ENCODE results near the gene BOLL.

GRCh38 chr2:197800091-197800490 is 15.0 kb upstream of the BOLL start:
- TF ChIP-seq CTCF (conservative IDR thresholded peaks at IDR 0.05 in 1 of 2, IDR thresholded peaks at IDR 0.05 in 1 of 2; ENCODE audit: low read depth in 1 of 2, low read length in 2 of 2) (no peak), EZH2 (IDR thresholded peaks at IDR 0.05; ENCODE audit: low read length, missing control alignments) (no peak)

Measured in fibroblast of lung (primary cell).